ENCODE results near the gene PAFAH1B2. TPM values are rescaled to one million over a fixed set of nuclear protein-coding genes. Genes with fewer than 3 reads are reported as not detected.

The PAFAH1B2 gene
- total and polyA plus RNA-seq, 10 of the 15 experiments (the other 5 are each of a cell fraction or from before 2014, with no cell fraction given), result 17.6 to 64.8 (median 47.6) TPM

GRCh38 chr11:117180661-117181585 lies 36.8 kb downstream of the PAFAH1B2 start (continued):
- no peak for TF ChIP-seq HSF1 (IDR thresholded peaks at IDR 0.05; ENCODE audit: low read depth, low read length)
- TF ChIP-seq GATAD2B (conservative IDR thresholded peaks at IDR 0.05; ENCODE audit: low read depth), result no peak
- TF ChIP-seq TARDBP (IDR thresholded peaks at IDR 0.05; ENCODE audit: borderline replicate concordance), result no peak
- TF ChIP-seq YY1 (IDR thresholded peaks at IDR 0.05; ENCODE audit: low read depth, low read length), result peak; percentile 56; the same call in 1 of the 2 replicates
- no peak for TF ChIP-seq ZBTB11 (CRISPR knock-in tag; IDR thresholded peaks at IDR 0.05)
- no peak for TF ChIP-seq BRCA1 (IDR thresholded peaks at IDR 0.05; ENCODE audit: low read depth, low read length)
- peak; percentile 86 for TF ChIP-seq MAX (IDR thresholded peaks at IDR 0.05; ENCODE audit: low read depth, low read length)
- 0 out of 4 replicates have a peak, but pooled peaks of 1 of the 2 experiments have one; percentile 25 for TF ChIP-seq IKZF2 (IDR thresholded peaks at IDR 0.05)
- TF ChIP-seq USF2 (IDR thresholded peaks at IDR 0.05; ENCODE audit: borderline replicate concordance, low read depth, low read length), result peak; percentile 69
- no peak for TF ChIP-seq YBX1 (IDR thresholded peaks at IDR 0.05)
- TF ChIP-seq DPF2 (IDR thresholded peaks at IDR 0.05), result no peak
- TF ChIP-seq SMARCA5 (IDR thresholded peaks at IDR 0.05), result 0 out of 2 replicates have a peak, but pooled peaks have one; percentile 78
- TF ChIP-seq MTA2 (IDR thresholded peaks at IDR 0.05; ENCODE audit: low read depth), result no peak
- peak; percentile 54; the same call in 1 of the 2 replicates for TF ChIP-seq NBN (IDR thresholded peaks at IDR 0.05)
- no peak for TF ChIP-seq ZZZ3 (IDR thresholded peaks at IDR 0.05; ENCODE audit: control insufficient read depth, insufficient read length, low read depth)
- TF ChIP-seq BCL3 (IDR thresholded peaks at IDR 0.05; ENCODE audit: borderline replicate concordance, insufficient read depth, low read depth, low read length, poor library complexity, severe bottlenecking), result no peak
- TF ChIP-seq HDAC2 (IDR thresholded peaks at IDR 0.05), result no peak
- TF ChIP-seq KAT2A (conservative IDR thresholded peaks at IDR 0.05; ENCODE audit: control insufficient read depth, low read depth, low read length), result no peak
- no peak for TF ChIP-seq ZNF217 (IDR thresholded peaks at IDR 0.05)
- no peak for TF ChIP-seq RCOR1 (conservative IDR thresholded peaks at IDR 0.05; ENCODE audit: low read depth, low read length)
- TF ChIP-seq GABPA (IDR thresholded peaks at IDR 0.05; ENCODE audit: low read depth), result no peak
- TF ChIP-seq CBX5 (IDR thresholded peaks at IDR 0.05; ENCODE audit: low read depth), result no peak
- TF ChIP-seq ZBED1 (IDR thresholded peaks at IDR 0.05; ENCODE audit: borderline replicate concordance), result no peak
